ENCODE data around the gene OR5B17. TPM values are rescaled to one million over a fixed set of nuclear protein-coding genes. Genes with fewer than 3 reads are reported as not detected.
"Not testable (repeated sequence)": the region's sequence is repeated elsewhere in the genome, so short reads cannot be mapped to it uniquely, and the experiment has no call there.

Gene OR5B17
- polyA plus RNA-seq = not detected

- no peaks in the 10 kb centered on the region for H3K36me3 ChIP-seq (ENCODE audit: control insufficient read depth in 2 of 2, insufficient read depth in 2 of 2, low read length in 1 of 2)
- H3K9me3 ChIP-seq (ENCODE audit: control insufficient read depth in 2 of 2, insufficient read depth in 1 of 2, low read depth in 1 of 2, low read length in 1 of 2) = no peaks in the 10 kb centered on the region
- 51% methylated on average over 1 of the region's 1 CpG for WGBS, 2 donors
- no peak within 1 kb of the TSS for H3K27ac ChIP-seq (ENCODE audit: low read depth in 2 of 2, low read length in 1 of 2)
- no peaks in the 10 kb centered on the region for H3K4me1 ChIP-seq (ENCODE audit: control insufficient read depth in 2 of 2, insufficient read depth in 2 of 2, low read length in 1 of 2)
- no peak within 1 kb of the TSS for H3K4me3 ChIP-seq (ENCODE audit: low read depth in 1 of 2, low read length in 2 of 2)
- H3K27me3 ChIP-seq (ENCODE audit: control insufficient read depth in 1 of 2, insufficient read depth in 2 of 2, low read length in 2 of 2) = no peaks in the 10 kb centered on the region
Measured at GRCh38 chr11:58358969-58359368, at the start of gene OR5B17. Gene OR5B17 (minus strand): TSS chr11:58359069. CDS start chr11:58359069, 0 bp downstream.

- Histone ChIP-seq H3K4me1 (ENCODE audit: control insufficient read depth in 2 of 2, insufficient read depth in 2 of 2, low read length in 1 of 2) (no peaks in the 10 kb centered on the region), H3K9me3 (ENCODE audit: control insufficient read depth in 2 of 2, insufficient read depth in 1 of 2, low read depth in 1 of 2, low read length in 1 of 2) (no peaks in the 10 kb centered on the region), H3K27ac (ENCODE audit: low read depth in 2 of 2, low read length in 1 of 2) (no peak within 1 kb of the TSS), H3K36me3 (ENCODE audit: control insufficient read depth in 2 of 2, insufficient read depth in 2 of 2, low read length in 1 of 2) (no peaks in the 10 kb centered on the region), H3K4me3 (ENCODE audit: low read depth in 1 of 2, low read length in 2 of 2) (no peak within 1 kb of the TSS), H3K27me3 (ENCODE audit: control insufficient read depth in 1 of 2, insufficient read depth in 2 of 2, low read length in 2 of 2) (no peaks in the 10 kb centered on the region)
- WGBS, 2 donors = 53 to 57% methylated on average over 1 of the region's 1 CpG
Measured at GRCh38 chr11:58406774-58407173, 47.9 kb upstream of the OR5B17 start, which contains the start of gene OR5B3. Gene OR5B3 (minus strand): TSS chr11:58406874. CDS start chr11:58403409, 3,465 bp downstream.

DNA sequence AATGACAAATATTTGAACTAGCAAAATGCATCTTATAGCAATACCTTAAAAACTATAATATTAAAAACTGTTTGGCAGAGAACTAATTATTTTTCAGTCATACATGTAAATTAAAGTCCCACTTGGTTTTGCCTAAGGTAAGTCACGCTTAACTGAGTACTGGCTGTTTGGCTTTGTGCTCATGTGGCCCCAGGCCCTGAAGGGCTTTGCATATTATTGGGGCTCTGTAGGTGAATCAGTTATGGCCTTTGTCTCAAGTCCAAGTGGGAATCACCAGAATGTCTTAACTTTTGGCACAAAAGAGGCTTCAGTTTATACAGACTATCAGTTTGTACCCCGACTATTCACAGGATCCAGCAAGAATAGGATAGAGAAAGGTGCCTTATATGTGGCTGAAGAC is 40.8 kb upstream of the OR5B17 start:
- H3K27me3 ChIP-seq (ENCODE audit: control insufficient read depth in 1 of 2, insufficient read depth in 2 of 2, low read length in 2 of 2); H3K4me3 ChIP-seq (ENCODE audit: low read depth in 1 of 2, low read length in 2 of 2); H3K4me1 ChIP-seq (ENCODE audit: control insufficient read depth in 2 of 2, insufficient read depth in 2 of 2, low read length in 1 of 2); H3K9me3 ChIP-seq (ENCODE audit: control insufficient read depth in 2 of 2, insufficient read depth in 1 of 2, low read depth in 1 of 2, low read length in 1 of 2); H3K27ac ChIP-seq (ENCODE audit: low read depth in 2 of 2, low read length in 1 of 2); H3K36me3 ChIP-seq (ENCODE audit: control insufficient read depth in 2 of 2, insufficient read depth in 2 of 2, low read length in 1 of 2): not testable (repeated sequence)
- 50 to 69% methylated on average over 1 of the region's 2 CpGs for WGBS, 2 donors

GRCh38 chr11:58395581-58395980 is 36.7 kb upstream of the OR5B17 start:
- Histone ChIP-seq H3K27ac (ENCODE audit: low read depth in 2 of 2, low read length in 1 of 2) (no peak overlapping the region), H3K9me3 (ENCODE audit: control insufficient read depth in 2 of 2, insufficient read depth in 1 of 2, low read depth in 1 of 2, low read length in 1 of 2) (peaks cover 0 to 4% of the 10 kb centered on the region in 2 donors), H3K4me3 (ENCODE audit: low read depth in 1 of 2, low read length in 2 of 2) (no peak overlapping the region), H3K36me3 (ENCODE audit: control insufficient read depth in 2 of 2, insufficient read depth in 2 of 2, low read length in 1 of 2) (no peaks in the 10 kb centered on the region), H3K4me1 (ENCODE audit: control insufficient read depth in 2 of 2, insufficient read depth in 2 of 2, low read length in 1 of 2) (no peaks in the 10 kb centered on the region), H3K27me3 (ENCODE audit: control insufficient read depth in 1 of 2, insufficient read depth in 2 of 2, low read length in 2 of 2) (no peaks in the 10 kb centered on the region)
- 62 to 65% methylated on average over 2 of the region's 2 CpGs for WGBS, 2 donors

GRCh38 chr11:58394195-58394594 is 35.3 kb upstream of the OR5B17 start:
- Histone ChIP-seq H3K27me3 (ENCODE audit: control insufficient read depth in 1 of 2, insufficient read depth in 2 of 2, low read length in 2 of 2) (no peaks in the 10 kb centered on the region), H3K27ac (ENCODE audit: low read depth in 2 of 2, low read length in 1 of 2) (no peak overlapping the region), H3K36me3 (ENCODE audit: control insufficient read depth in 2 of 2, insufficient read depth in 2 of 2, low read length in 1 of 2) (no peaks in the 10 kb centered on the region), H3K4me3 (ENCODE audit: low read depth in 1 of 2, low read length in 2 of 2) (no peak overlapping the region), H3K9me3 (ENCODE audit: control insufficient read depth in 2 of 2, insufficient read depth in 1 of 2, low read depth in 1 of 2, low read length in 1 of 2) (peaks cover 0 to 4% of the 10 kb centered on the region in 2 donors), H3K4me1 (ENCODE audit: control insufficient read depth in 2 of 2, insufficient read depth in 2 of 2, low read length in 1 of 2) (no peaks in the 10 kb centered on the region)

DNA sequence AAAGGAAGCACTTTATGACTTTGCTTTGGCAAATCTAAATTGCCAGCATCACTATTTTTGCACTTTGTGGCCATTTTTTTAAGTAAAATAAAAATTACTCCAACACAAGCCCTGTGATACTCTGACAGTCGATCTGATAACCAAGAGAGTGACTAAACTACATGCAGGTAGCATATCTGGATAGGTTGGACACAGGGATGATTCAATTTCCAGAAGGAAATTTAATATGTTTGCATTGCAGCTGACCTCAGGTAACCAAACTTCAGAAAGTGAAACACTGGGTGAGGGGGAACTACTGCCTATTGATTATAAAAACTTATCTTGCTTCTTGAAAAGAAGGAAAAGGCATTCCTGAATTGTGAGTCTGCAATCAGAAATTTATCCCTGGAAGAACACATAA is 33.9 kb upstream of the OR5B17 start:
- Histone ChIP-seq H3K36me3 (ENCODE audit: control insufficient read depth in 2 of 2, insufficient read depth in 2 of 2, low read length in 1 of 2) (no peaks in the 10 kb centered on the region), H3K27me3 (ENCODE audit: control insufficient read depth in 1 of 2, insufficient read depth in 2 of 2, low read length in 2 of 2) (no peaks in the 10 kb centered on the region), H3K27ac (ENCODE audit: low read depth in 2 of 2, low read length in 1 of 2) (no peak overlapping the region), H3K9me3 (ENCODE audit: control insufficient read depth in 2 of 2, insufficient read depth in 1 of 2, low read depth in 1 of 2, low read length in 1 of 2) (peaks cover 0 to 4% of the 10 kb centered on the region in 2 donors), H3K4me1 (ENCODE audit: control insufficient read depth in 2 of 2, insufficient read depth in 2 of 2, low read length in 1 of 2) (no peaks in the 10 kb centered on the region), H3K4me3 (ENCODE audit: low read depth in 1 of 2, low read length in 2 of 2) (no peak overlapping the region)
- WGBS, 2 donors = 26 to 40% methylated on average over 1 of the region's 1 CpG

GRCh38 chr11:58391879-58392278 is 33.0 kb upstream of the OR5B17 start:
- WGBS, 2 donors = 86 to 96% methylated on average over 1 of the region's 1 CpG

DNA sequence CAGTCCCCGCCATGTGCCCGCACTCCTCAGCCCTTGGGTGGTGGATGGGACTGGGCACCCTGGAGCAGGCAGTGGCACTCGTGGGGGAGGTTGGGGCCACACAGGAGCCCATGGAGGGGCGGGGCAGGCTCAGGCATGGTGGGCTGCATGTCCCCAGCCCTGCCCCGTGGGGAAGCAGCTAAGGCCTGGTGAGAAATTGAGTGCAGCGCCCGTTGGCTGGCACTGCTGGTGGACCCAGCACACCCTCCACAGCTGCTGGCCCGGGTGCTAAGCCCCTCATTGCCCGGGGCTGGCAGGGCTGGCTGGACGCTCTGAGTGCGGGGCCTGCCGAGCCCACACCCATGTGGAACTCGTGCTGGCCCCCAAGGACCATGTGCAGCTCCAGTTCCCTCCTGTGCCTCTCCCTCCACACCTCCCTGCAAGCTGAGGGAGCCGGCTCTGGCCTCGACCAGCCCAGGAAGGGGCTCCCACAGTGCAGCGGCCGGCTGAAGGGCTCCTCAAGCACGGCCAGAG is 31.7 kb upstream of the OR5B17 start:
- no peak overlapping the region for H3K27ac ChIP-seq (ENCODE audit: low read depth in 2 of 2, low read length in 1 of 2)
- H3K4me1 ChIP-seq (ENCODE audit: control insufficient read depth in 2 of 2, insufficient read depth in 2 of 2, low read length in 1 of 2) = no peaks in the 10 kb centered on the region
- H3K9me3 ChIP-seq (ENCODE audit: control insufficient read depth in 2 of 2, insufficient read depth in 1 of 2, low read depth in 1 of 2, low read length in 1 of 2) = peaks cover 0 to 4% of the 10 kb centered on the region in 2 donors
- H3K36me3 ChIP-seq (ENCODE audit: control insufficient read depth in 2 of 2, insufficient read depth in 2 of 2, low read length in 1 of 2) = no peaks in the 10 kb centered on the region
- WGBS, 2 donors = 82 to 84% methylated on average over 14 to 18 of the region's 18 CpGs
- no peaks in the 10 kb centered on the region for H3K27me3 ChIP-seq (ENCODE audit: control insufficient read depth in 1 of 2, insufficient read depth in 2 of 2, low read length in 2 of 2)
- H3K4me3 ChIP-seq (ENCODE audit: low read depth in 1 of 2, low read length in 2 of 2) = no peak overlapping the region

More at GRCh38 chr11:58391879-58392278, 33.0 kb upstream of the OR5B17 start:
- Histone ChIP-seq H3K4me1 (ENCODE audit: control insufficient read depth in 2 of 2, insufficient read depth in 2 of 2, low read length in 1 of 2) (no peaks in the 10 kb centered on the region), H3K27me3 (ENCODE audit: control insufficient read depth in 1 of 2, insufficient read depth in 2 of 2, low read length in 2 of 2) (no peaks in the 10 kb centered on the region), H3K27ac (ENCODE audit: low read depth in 2 of 2, low read length in 1 of 2) (no peak overlapping the region), H3K36me3 (ENCODE audit: control insufficient read depth in 2 of 2, insufficient read depth in 2 of 2, low read length in 1 of 2) (no peaks in the 10 kb centered on the region), H3K4me3 (ENCODE audit: low read depth in 1 of 2, low read length in 2 of 2) (no peak overlapping the region), H3K9me3 (ENCODE audit: control insufficient read depth in 2 of 2, insufficient read depth in 1 of 2, low read depth in 1 of 2, low read length in 1 of 2) (peaks cover 0 to 4% of the 10 kb centered on the region in 2 donors)

GRCh38 chr11:58354727-58355126 is 4.1 kb downstream of the OR5B17 start:
- no peaks in the 10 kb centered on the region for H3K36me3 ChIP-seq (ENCODE audit: control insufficient read depth in 2 of 2, insufficient read depth in 2 of 2, low read length in 1 of 2)
- H3K27me3 ChIP-seq (ENCODE audit: control insufficient read depth in 1 of 2, insufficient read depth in 2 of 2, low read length in 2 of 2) = no peaks in the 10 kb centered on the region
- H3K4me3 ChIP-seq (ENCODE audit: low read depth in 1 of 2, low read length in 2 of 2) = no peak overlapping the region
- 80 to 84% methylated on average over 3 of the region's 3 CpGs for WGBS, 2 donors
- H3K27ac ChIP-seq (ENCODE audit: low read depth in 2 of 2, low read length in 1 of 2) = no peak overlapping the region
- no peaks in the 10 kb centered on the region for H3K9me3 ChIP-seq (ENCODE audit: control insufficient read depth in 2 of 2, insufficient read depth in 1 of 2, low read depth in 1 of 2, low read length in 1 of 2)
- no peaks in the 10 kb centered on the region for H3K4me1 ChIP-seq (ENCODE audit: control insufficient read depth in 2 of 2, insufficient read depth in 2 of 2, low read length in 1 of 2)

DNA sequence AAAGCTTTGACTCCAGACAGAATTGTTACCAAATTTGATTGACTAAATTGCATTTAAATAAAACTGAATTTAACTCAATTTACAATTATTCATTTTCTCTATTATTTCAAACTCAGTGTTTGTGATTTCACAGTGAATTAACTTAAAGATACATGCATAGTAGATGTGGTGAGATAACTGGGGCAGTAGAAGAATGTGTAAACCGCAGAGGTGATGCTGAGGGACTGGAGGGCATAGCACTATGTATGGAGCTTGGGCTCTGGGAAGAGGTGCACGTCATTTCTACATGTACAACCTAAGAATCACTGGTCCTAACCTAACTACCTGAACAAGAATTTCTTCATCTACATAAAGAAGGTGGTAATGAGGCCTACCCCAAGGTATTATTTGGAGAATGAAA is 13.7 kb downstream of the OR5B17 start:
- Histone ChIP-seq H3K4me3 (ENCODE audit: low read depth in 1 of 2, low read length in 2 of 2) (no peak overlapping the region), H3K9me3 (ENCODE audit: control insufficient read depth in 2 of 2, insufficient read depth in 1 of 2, low read depth in 1 of 2, low read length in 1 of 2) (no peaks in the 10 kb centered on the region), H3K36me3 (ENCODE audit: control insufficient read depth in 2 of 2, insufficient read depth in 2 of 2, low read length in 1 of 2) (no peaks in the 10 kb centered on the region), H3K27ac (ENCODE audit: low read depth in 2 of 2, low read length in 1 of 2) (no peak overlapping the region), H3K4me1 (ENCODE audit: control insufficient read depth in 2 of 2, insufficient read depth in 2 of 2, low read length in 1 of 2) (no peaks in the 10 kb centered on the region), H3K27me3 (ENCODE audit: control insufficient read depth in 1 of 2, insufficient read depth in 2 of 2, low read length in 2 of 2) (no peaks in the 10 kb centered on the region)
- WGBS, 2 donors = 38 to 54% methylated on average over 2 of the region's 2 CpGs

Measured in esophagus (tissue), 2 donors.